ENCODE measurements around the gene CAMK1D.

GRCh38 chr10:12595936-12596576, 246.7 kb downstream of the CAMK1D start:
- TF ChIP-seq SP1 (CRISPR knock-in tag; conservative IDR thresholded peaks at IDR 0.05) (no peak), USF1 (CRISPR knock-in tag; IDR thresholded peaks at IDR 0.05) (no peak), RELA (CRISPR knock-in tag; IDR thresholded peaks at IDR 0.05; ENCODE audit: borderline replicate concordance) (no peak), ZNF263 (CRISPR knock-in tag; IDR thresholded peaks at IDR 0.05; ENCODE audit: low read depth) (no peak), MAX (CRISPR knock-in tag; IDR thresholded peaks at IDR 0.05) (no peak), CTCF (IDR thresholded peaks at IDR 0.05) (no peak), KAT7 (CRISPR knock-in tag; IDR thresholded peaks at IDR 0.05; ENCODE audit: borderline replicate concordance) (no peak)

Measured in WTC11 (cell line).